ENCODE results near the gene POLR3H. TPM values are rescaled to one million over a fixed set of nuclear protein-coding genes. Genes with fewer than 3 reads are reported as not detected.

POLR3H gene
- total RNA-seq, 2 donors from 2014 or later = 27.8 to 29.1 TPM

- DNase-seq (ENCODE audit: low spot score) = no peak
- TF ChIP-seq CTCF (IDR thresholded peaks at IDR 0.05) (no peak), POLR2A (IDR thresholded peaks at IDR 0.05) (no peak), POLR2AphosphoS5 (IDR thresholded peaks at IDR 0.05) (no peak)
- Histone ChIP-seq H3K9me3 (no peaks in the 10 kb centered on the region), H3K27ac (peak overlapping the region; percentile 18 to 23), H3K4me3 (no peak overlapping the region), H3K4me1 (replicated peaks) (no peaks in the 10 kb centered on the region), H3K36me3 (no peaks in the 10 kb centered on the region), H3K27me3 (replicated peaks; ENCODE audit: insufficient read depth) (no peaks in the 10 kb centered on the region)
- WGBS = 59% methylated on average over 8 of the region's 8 CpGs
- intact Hi-C loops (cut with DNase I) = no loop called here
Observed at GRCh38 chr22:41565403-41566054, 21.3 kb upstream of the POLR3H start.

- TF ChIP-seq POLR2AphosphoS5 (IDR thresholded peaks at IDR 0.05) (no peak), CTCF (IDR thresholded peaks at IDR 0.05) (no peak), POLR2A (IDR thresholded peaks at IDR 0.05) (no peak)
- Histone ChIP-seq H3K4me3 (no peak overlapping the region), H3K27ac (peak overlapping the region; percentile 18 to 23), H3K4me1 (replicated peaks) (no peaks in the 10 kb centered on the region), H3K27me3 (replicated peaks; ENCODE audit: insufficient read depth) (peaks cover 1% of the 10 kb centered on the region), H3K36me3 (no peaks in the 10 kb centered on the region), H3K9me3 (no peaks in the 10 kb centered on the region)
- WGBS = 90% methylated on average over 8 of the region's 8 CpGs
- no peak for DNase-seq (ENCODE audit: low spot score)
- intact Hi-C loops (cut with DNase I) = no loop called here
Observed at GRCh38 chr22:41564563-41564962, 20.3 kb upstream of the POLR3H start.

GRCh38 chr22:41563051-41563711, 18.9 kb upstream of the POLR3H start:
- H3K9me3 ChIP-seq = no peaks in the 10 kb centered on the region
- H3K4me3 ChIP-seq = no peak overlapping the region
- 50% methylated on average over 10 of the region's 10 CpGs for WGBS
- TF ChIP-seq POLR2A (IDR thresholded peaks at IDR 0.05) (no peak), POLR2AphosphoS5 (IDR thresholded peaks at IDR 0.05) (peak; percentile 60), CTCF (IDR thresholded peaks at IDR 0.05) (no peak)
- peak overlapping the region; percentile 67 to 71 for H3K27ac ChIP-seq
- H3K36me3 ChIP-seq = no peaks in the 10 kb centered on the region
- no peak for DNase-seq (ENCODE audit: low spot score)
- intact Hi-C loops (cut with DNase I) = no loop called here
- H3K27me3 ChIP-seq (replicated peaks; ENCODE audit: insufficient read depth) = peaks cover 2% of the 10 kb centered on the region
- no peaks in the 10 kb centered on the region for H3K4me1 ChIP-seq (replicated peaks)

- Histone ChIP-seq H3K4me3 (no peak overlapping the region), H3K27me3 (replicated peaks; ENCODE audit: insufficient read depth) (peaks cover 2% of the 10 kb centered on the region), H3K9me3 (no peaks in the 10 kb centered on the region), H3K36me3 (no peaks in the 10 kb centered on the region), H3K4me1 (replicated peaks) (no peaks in the 10 kb centered on the region), H3K27ac (peak overlapping the region; percentile 67 to 71)
- no peak for TF ChIP-seq POLR2AphosphoS5 (IDR thresholded peaks at IDR 0.05)
- TF ChIP-seq CTCF (IDR thresholded peaks at IDR 0.05) = no peak
- TF ChIP-seq POLR2A (IDR thresholded peaks at IDR 0.05) = no peak
- WGBS = 76% methylated on average over 4 of the region's 4 CpGs
- intact Hi-C loops (cut with DNase I) = no loop called here
- no peak for DNase-seq (ENCODE audit: low spot score)
Observed at GRCh38 chr22:41562461-41562860, 18.2 kb upstream of the POLR3H start.

- Histone ChIP-seq H3K27me3 (replicated peaks; ENCODE audit: insufficient read depth) (peaks cover 2% of the 10 kb centered on the region), H3K27ac (peak overlapping the region; percentile 67 to 71), H3K36me3 (no peaks in the 10 kb centered on the region), H3K4me1 (replicated peaks) (no peaks in the 10 kb centered on the region), H3K9me3 (no peaks in the 10 kb centered on the region), H3K4me3 (peak overlapping the region; percentile 24 to 26)
- TF ChIP-seq POLR2AphosphoS5 (IDR thresholded peaks at IDR 0.05) = no peak
- no peak for TF ChIP-seq POLR2A (IDR thresholded peaks at IDR 0.05)
- no peak for TF ChIP-seq CTCF (IDR thresholded peaks at IDR 0.05)
- intact Hi-C loops (cut with DNase I) = no loop called here
- WGBS = 48% methylated on average over 5 of the region's 5 CpGs
- DNase-seq (ENCODE audit: low spot score) = no peak
Observed at GRCh38 chr22:41561788-41562187, 17.5 kb upstream of the POLR3H start.
